ENCODE results near the gene RECQL5. TPM values are rescaled to one million over a fixed set of nuclear protein-coding genes. Genes with fewer than 3 reads are reported as not detected.

The RECQL5 gene
- total RNA-seq, 1 experiment from 2014 or later: 67.0 TPM

GRCh38 chr17:75605790-75606189 is 61.2 kb downstream of the RECQL5 start:
- Histone ChIP-seq H3K27me3 (replicated peaks; ENCODE audit: control insufficient read depth, insufficient read depth, low read length) (no peaks in the 10 kb centered on the region), H3K9me3 (no peaks in the 10 kb centered on the region), H3K4me3 (ENCODE audit: low read depth, low read length) (no peak overlapping the region), H3K36me3 (ENCODE audit: control insufficient read depth, insufficient read depth, low read length) (no peaks in the 10 kb centered on the region), H3K4me1 (peaks cover 15% of the 10 kb centered on the region)
- Mint-ChIP-seq H3K4me3 (ENCODE audit: unreplicated experiment) (no peak overlapping the region), H3K36me3 (ENCODE audit: insufficient read depth, unreplicated experiment) (no peaks in the 10 kb centered on the region), H3K27me3 (ENCODE audit: insufficient read depth, unreplicated experiment) (no peaks in the 10 kb centered on the region), H3K27ac (ENCODE audit: unreplicated experiment) (no peak overlapping the region), H3K4me1 (ENCODE audit: low read depth, unreplicated experiment) (peaks cover 14% of the 10 kb centered on the region), H3K9me3 (ENCODE audit: unreplicated experiment) (no peaks in the 10 kb centered on the region)
- no peak for DNase-seq
- TF ChIP-seq CTCF (IDR thresholded peaks at IDR 0.05; ENCODE audit: insufficient read depth in 1 of 2, low read depth in 1 of 2, low read length in 1 of 2, severe bottlenecking in 1 of 2, unreplicated experiment in 1 of 2): no peak
- intact Hi-C loops (cut with micrococcal nuclease; ENCODE audit: unreplicated experiment): no loop called here
- BruUV-seq (replicated peaks): no TSS peak
- CTCF ChIA-PET: no interaction called here
- POLR2A ChIA-PET: interaction anchor here (1.0 kb wide), 1 partner anchor 61 kb away, joined by 3 read pairs; the partner anchor contains the start of genes RECQL5 and SAP30BP

GRCh38 chr17:75604034-75604695 is 62.8 kb downstream of the RECQL5 start:
- Histone ChIP-seq H3K27me3 (replicated peaks; ENCODE audit: control insufficient read depth, insufficient read depth, low read length) (no peaks in the 10 kb centered on the region), H3K4me3 (ENCODE audit: low read depth, low read length) (no peak overlapping the region), H3K9me3 (no peaks in the 10 kb centered on the region), H3K36me3 (ENCODE audit: control insufficient read depth, insufficient read depth, low read length) (no peaks in the 10 kb centered on the region), H3K4me1 (0 out of 2 replicates have a peak, but pooled peaks cover 4% of the 10 kb centered on the region)
- Mint-ChIP-seq H3K4me1 (ENCODE audit: low read depth, unreplicated experiment) (peaks cover 7% of the 10 kb centered on the region), H3K27me3 (ENCODE audit: insufficient read depth, unreplicated experiment) (no peaks in the 10 kb centered on the region), H3K27ac (ENCODE audit: unreplicated experiment) (no peak overlapping the region), H3K4me3 (ENCODE audit: unreplicated experiment) (no peak overlapping the region), H3K9me3 (ENCODE audit: unreplicated experiment) (no peaks in the 10 kb centered on the region), H3K36me3 (ENCODE audit: insufficient read depth, unreplicated experiment) (no peaks in the 10 kb centered on the region)
- TF ChIP-seq CTCF (IDR thresholded peaks at IDR 0.05; ENCODE audit: insufficient read depth in 1 of 2, low read depth in 1 of 2, low read length in 1 of 2, severe bottlenecking in 1 of 2, unreplicated experiment in 1 of 2): no peak
- intact Hi-C loops (cut with micrococcal nuclease; ENCODE audit: unreplicated experiment): no loop called here
- no TSS peak for BruUV-seq (replicated peaks)
- ChIA-PET CTCF (interaction anchor here (0.6 to 3.5 kb wide), 4 partner anchors 17 to 211 kb away, joined by 3 to 23 read pairs (median 4); partner anchors contain the start of gene SMIM5), POLR2A (no interaction called here)
- DNase-seq: no peak

- no peak for DNase-seq
- intact Hi-C loops (cut with micrococcal nuclease; ENCODE audit: unreplicated experiment): no loop called here
- Mint-ChIP-seq H3K9me3 (ENCODE audit: unreplicated experiment) (no peaks in the 10 kb centered on the region), H3K27ac (ENCODE audit: unreplicated experiment) (no peak overlapping the region), H3K4me1 (ENCODE audit: low read depth, unreplicated experiment) (peaks cover 7% of the 10 kb centered on the region), H3K4me3 (ENCODE audit: unreplicated experiment) (no peak overlapping the region), H3K36me3 (ENCODE audit: insufficient read depth, unreplicated experiment) (no peaks in the 10 kb centered on the region), H3K27me3 (ENCODE audit: insufficient read depth, unreplicated experiment) (no peaks in the 10 kb centered on the region)
- POLR2A ChIA-PET: no interaction called here
- 0 out of 2 replicates have a peak, but pooled peaks cover 4% of the 10 kb centered on the region for H3K4me1 ChIP-seq
- TF ChIP-seq CTCF (IDR thresholded peaks at IDR 0.05; ENCODE audit: insufficient read depth in 1 of 2, low read depth in 1 of 2, low read length in 1 of 2, severe bottlenecking in 1 of 2, unreplicated experiment in 1 of 2): no peak
- H3K36me3 ChIP-seq (ENCODE audit: control insufficient read depth, insufficient read depth, low read length): no peaks in the 10 kb centered on the region
- no TSS peak for BruUV-seq (replicated peaks)
- H3K4me3 ChIP-seq (ENCODE audit: low read depth, low read length): no peak overlapping the region
- no peaks in the 10 kb centered on the region for H3K9me3 ChIP-seq
- CTCF ChIA-PET: interaction anchor here (0.6 to 3.5 kb wide), 3 partner anchors 30 to 1062 kb away, joined by 3 to 23 read pairs (median 4); partner anchors contain the start of gene SMIM5
- no peaks in the 10 kb centered on the region for H3K27me3 ChIP-seq (replicated peaks; ENCODE audit: control insufficient read depth, insufficient read depth, low read length)
Measured at GRCh38 chr17:75603123-75603522, 63.8 kb downstream of the RECQL5 start.

Data from Caco-2 (cell line).